ENCODE results near the gene CAPRIN2.

CAPRIN2 gene

DNA sequence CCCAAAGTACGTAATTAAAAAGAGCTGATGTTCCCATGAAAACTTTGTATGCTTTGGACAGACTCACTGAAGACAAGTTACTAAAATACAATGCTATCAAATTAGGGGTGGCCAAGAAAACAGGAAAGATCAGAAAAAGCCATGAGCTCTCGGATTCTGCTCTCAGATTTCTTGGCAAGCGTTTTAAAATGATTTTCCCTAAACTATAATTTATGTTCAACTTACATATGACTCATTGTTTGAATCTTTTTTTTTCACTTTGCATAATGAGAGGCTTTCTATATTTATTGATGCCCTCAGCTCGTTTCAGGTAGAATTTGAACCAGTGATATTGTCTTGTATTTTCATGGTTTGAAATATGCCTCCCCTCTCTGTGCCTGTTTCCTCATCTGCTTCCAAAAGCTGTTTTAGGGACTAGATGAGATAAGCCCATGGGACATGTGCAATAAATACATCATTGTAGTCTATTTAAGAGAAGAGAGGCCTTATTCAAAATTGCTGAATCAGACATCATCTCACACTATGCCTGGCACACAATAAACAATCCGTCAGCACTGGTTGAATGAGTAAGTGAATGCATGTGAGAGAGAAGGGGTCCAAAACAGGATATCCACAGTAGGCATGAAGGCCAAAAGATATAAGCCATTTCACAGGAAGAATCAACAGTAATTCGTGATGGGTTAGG, 54.4 kb downstream of the CAPRIN2 start:
- DNase-seq (ENCODE audit: low spot score) = no peak

DNA sequence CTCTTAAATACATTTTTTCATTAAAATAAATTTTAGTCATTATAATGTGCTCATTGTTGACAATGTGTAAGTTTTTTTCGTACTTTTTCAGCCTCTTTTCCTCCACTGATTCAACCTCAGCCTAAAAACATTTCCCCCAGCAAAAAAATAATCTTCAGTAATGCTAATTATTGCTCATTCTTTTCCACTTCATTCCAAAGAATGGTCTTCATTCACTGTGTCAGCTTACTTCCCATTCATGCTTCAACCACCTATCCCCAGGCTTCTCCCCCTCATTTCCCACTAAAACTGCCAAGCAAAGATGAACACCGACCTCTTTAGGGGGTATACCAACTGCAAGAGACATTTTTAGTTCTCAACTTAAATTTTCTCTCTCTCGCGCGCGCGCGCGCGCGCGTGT, 56.4 kb downstream of the CAPRIN2 start:
- DNase-seq (ENCODE audit: low spot score) = no peak

DNA sequence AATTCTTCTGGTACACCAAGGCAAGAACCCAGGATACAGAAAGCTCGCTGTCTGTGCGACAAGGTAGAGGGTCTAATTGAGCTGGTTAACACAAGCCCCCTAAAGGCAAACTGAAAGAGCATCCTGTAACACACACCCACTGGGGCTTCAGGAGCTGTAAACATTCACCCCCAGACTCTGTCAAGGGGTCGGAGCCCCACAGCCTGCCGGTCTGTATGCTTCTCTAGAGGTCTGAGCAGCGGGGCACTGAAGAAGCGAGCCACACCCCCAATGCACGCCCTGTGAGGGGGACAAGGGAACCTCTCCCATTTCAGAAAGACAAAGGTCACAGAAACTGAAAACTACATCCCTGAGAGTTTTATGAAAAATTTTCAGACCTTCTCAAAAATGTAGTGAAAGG, 57.8 kb downstream of the CAPRIN2 start:
- no peak for DNase-seq (ENCODE audit: low spot score)

DNA sequence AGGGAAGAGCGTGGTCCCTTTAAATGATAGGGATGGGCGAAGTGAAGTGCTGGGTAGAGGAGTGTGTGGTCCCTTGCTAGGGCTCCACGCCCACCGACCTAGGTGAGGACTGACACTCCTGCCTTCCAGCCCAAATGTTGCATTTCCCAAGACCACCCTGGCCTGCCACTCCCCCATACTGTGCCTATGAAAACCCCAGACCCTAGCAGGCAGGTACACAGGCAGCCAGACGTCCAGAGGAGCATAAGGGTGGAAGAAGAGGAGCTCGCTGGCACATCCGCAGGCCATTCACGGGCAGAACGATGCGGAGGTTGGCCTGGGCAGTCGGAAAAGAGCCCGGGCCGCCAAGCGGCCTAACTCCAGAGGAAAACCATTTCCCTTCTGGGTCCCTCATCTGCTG, 58.3 kb downstream of the CAPRIN2 start:
- no peak for DNase-seq (ENCODE audit: low spot score)

DNA sequence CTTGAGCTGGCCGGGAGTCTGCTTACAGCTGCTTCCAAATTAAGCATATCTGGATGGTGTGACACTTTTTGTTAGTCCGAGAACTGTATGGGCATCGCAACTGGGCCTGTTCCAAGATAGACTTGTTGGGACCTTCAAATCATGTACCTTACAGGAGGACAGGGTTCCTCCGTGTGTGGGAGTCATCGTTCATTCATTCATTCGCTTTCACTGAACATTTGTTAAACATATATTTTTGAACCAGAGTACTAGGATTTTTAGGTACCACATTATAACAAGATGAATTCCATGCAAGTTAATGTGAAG, 58.7 kb downstream of the CAPRIN2 start:
- no peak for DNase-seq (ENCODE audit: low spot score)

DNA sequence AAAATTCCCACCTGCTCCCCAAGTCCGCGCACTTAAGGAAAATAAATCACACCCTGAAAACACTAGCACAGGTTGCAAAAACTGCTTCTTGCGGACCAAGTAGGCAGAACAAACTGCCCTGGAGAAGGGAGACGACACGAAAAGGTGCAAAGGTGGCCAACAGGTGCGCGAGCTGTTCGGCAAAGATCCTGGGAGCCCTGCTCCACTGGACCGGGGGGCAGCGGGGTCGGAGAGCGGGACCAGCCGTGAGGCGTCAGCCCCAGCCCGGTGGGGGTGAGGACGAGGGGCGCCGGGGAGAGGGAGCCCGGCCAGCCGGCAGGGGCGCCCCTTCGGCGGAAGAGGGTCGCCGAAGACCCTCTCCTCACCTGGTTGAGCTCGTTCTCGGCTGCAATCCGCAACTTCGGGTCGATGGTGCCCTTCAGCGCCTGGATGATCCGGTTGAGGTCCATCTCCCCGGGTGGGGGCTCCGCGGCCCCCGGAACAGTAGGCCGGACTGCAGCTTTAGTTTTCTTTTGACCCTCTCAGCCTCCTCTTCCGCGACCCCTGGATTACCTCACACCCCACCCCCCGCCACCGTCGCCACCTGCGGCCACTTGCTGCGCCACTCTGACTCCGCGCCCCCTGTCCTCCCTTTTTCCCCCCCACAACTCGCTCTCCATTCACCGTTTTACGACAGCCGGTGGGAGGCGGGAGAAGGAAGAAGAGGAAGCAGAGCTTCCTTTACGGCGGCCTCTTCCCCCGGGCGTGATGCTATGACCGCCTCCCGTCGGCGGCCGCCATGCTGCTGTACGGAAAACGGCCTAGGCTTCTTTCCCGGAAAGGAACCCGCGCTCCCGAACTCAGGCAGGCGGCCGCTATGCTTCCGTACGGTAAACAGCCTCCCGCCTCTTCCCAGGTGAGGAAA, 59.3 kb downstream of the CAPRIN2 start, which contains the start of gene IPO8:
IPO8 (minus strand) TSS at position 671 of the 904 bp plus-strand sequence; CDS start at position 449, 222 bp downstream.
- DNase-seq (ENCODE audit: low spot score) = peak; percentile 97

DNA sequence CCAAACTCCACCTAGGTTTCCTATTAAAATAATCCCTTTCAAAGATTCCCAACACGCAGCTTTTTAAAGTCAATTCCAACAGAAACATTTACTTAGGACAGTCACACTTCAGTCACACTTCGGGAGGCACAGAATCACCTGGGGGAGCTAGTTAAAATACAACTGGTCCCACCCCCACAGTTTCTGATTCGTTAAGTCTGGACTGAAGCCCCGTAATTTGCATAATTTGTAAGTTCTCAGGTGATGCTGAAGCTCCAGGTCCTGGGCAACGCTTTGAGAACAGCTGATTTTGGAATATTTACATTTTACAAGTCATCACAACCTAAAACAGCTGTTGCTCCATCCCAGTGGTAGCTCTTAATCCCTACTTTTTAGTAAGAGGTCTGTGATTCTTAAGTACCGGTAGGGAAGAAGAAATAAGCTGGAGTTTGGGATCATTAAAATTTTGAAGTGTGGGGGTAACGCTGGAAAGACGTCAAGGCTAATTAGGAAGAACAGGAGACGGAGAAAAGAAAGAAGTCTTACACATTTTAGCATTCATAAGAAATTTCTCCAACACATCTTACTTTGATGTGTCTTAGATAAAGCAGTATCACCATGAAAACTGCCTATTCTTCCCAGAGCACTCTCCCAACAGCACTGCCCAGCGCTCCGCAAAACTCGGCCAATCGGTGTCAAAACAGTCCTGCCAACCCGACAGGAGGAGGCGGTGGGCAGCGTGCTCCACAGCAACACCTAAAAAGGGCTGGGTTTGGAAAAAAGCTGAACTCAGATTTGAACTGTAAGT, 60.1 kb downstream of the CAPRIN2 start:
- peak; percentile 44 for DNase-seq (ENCODE audit: low spot score)

DNA sequence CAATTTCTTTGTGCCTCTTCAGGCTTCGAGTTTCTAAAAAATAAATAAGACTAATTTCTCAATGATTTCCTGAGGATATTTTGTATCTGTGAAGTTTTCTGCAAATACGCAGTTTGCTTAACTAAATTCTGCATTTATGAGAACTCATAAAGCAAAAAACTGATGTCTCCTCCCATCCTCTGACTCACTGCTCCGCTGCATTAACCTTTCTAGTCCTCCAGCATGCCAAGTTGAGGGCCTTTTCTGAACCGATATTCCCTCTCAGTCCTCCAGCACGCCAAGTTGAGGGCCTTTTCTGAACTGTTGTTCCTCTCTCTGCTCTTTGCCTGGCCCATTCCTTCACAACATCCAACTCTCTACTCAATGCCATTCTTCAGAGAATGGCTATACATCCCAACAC, 62.3 kb downstream of the CAPRIN2 start:
- DNase-seq (ENCODE audit: low spot score) = peak; percentile 56

DNA sequence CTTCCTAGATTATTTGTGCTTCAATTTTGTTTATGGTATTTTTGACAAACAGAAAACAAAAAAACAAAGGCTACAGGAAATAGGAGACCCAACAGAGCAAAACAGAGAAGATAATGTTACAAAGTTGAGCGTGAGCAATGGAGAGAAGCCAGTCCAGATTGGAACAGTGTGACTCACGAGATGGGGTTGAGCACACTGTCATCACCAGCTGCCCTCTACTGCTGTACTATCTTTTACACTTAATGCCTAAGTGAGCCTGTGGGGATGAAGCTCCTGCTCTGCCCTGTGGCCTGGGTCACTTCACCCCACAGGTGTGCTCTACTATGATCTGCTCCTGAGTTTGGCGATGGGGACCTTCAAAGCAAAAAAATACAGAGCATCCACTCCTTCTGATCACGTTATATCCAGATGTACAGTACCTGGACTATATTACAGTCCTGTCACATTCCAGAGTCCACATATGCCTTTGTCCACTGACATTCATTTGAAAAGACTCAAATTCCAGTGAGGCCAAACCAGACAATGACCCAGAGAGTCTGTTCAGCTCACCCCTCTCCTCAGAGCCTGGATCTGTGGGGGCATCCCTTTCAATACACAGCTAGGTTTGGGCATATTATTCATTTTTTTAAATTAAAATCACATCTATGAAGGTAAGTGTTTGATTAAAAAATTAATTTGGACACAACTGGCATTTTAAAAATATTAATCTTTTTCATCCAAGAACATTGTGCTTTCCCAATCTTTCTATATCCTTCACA, 63.5 kb downstream of the CAPRIN2 start:
- peak; percentile 76 for DNase-seq (ENCODE audit: low spot score)

DNA sequence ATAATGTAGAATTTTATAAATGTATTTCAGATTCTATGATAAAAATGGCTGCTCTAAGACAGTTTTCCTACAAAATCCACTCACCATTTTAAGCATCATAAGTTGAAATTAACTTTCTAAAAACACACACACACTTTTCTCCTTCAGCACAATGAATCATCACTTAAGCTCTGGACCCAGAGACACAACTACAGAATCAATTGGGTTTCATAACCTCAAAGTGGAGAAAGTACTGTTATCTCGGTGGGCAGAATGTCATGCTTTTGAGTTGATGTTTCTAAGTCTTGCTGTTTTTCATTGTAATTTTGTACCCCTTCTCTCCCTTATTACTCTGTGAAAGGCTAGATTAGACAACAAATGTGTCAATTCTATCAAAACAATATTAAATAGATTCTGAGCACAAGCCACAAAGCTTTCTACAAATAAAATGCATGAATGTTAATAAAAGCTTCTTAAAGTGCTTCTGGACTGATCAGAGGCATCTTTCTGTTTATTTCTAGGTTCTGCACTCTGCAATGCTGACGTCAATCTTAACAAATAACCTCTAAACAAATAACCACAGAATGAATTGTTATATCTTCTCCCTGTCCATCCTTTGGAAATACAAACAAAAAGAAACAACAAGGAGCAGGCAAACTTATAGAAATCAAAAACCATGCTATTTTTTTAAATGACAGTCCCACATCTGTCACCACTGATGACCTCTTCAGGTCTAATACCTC, 67.3 kb downstream of the CAPRIN2 start:
- DNase-seq (ENCODE audit: low spot score) = no peak

DNA sequence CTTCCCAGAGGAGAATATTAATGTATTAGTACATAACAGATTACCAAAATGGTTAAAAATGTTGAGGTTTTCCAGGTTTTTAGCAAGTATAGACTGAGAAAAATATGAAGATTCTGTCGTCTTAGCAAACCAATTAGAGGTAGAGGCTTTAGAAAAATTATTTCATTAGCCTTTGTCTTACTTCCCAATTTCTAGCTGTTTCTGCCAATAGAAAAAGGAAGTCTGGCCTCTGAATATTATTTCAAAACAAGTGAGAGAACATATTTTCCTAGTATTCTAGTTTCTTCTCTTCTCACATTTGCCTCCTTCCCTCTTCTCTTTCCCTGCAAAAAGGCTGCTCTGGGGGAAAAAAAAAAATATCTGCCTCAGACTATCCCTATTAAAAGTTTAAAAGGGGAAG, 75.5 kb downstream of the CAPRIN2 start:
- no peak for DNase-seq (ENCODE audit: low spot score)

DNA sequence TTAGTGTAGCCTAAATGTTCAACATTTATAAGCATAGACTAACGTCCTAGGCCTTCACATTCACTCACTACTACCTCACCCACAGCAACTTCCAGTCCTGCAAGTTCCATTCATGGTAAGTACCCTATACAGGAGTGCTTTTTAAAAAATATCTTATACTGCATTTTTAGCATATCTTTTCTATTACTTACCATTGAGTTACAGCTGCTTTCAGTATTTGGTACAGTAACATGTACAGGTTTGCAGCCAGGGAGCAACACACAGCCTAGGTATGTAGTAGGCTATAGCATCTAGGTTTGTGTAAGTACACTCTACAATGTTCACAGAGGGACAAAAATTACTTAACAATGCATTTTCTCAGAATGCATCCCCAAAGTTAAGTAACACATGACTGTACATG, 76.5 kb downstream of the CAPRIN2 start:
- no peak for DNase-seq (ENCODE audit: low spot score)

DNA sequence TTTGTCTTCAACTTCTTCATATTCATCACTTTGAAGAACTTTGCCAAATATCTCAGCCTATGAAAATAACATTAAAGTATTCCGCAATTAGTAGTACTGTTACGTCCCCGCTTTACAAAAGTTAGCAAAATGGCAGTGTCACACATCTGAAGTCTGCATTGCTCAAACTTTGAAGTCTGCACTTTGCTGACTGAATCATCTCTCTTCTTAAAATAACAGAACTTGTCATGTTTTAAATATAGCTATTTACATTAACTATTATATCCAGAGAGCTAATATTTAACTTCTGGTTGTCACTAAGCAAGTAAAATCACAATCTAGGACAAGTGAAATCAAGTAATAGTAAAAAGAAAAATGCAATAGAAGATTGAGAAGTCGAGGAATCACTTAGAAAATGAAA, 93.5 kb downstream of the CAPRIN2 start:
- DNase-seq (ENCODE audit: low spot score) = no peak

Data from GM03348 (cell line).